Measurements from ENCODE around the gene UBE3C. TPM values are rescaled to one million over a fixed set of nuclear protein-coding genes. Genes with fewer than 3 reads are reported as not detected.

The UBE3C gene
- total RNA-seq, 3 donors from 2014 or later (not counting 1 experiment from before 2014, with no cell fraction given), result 44.6 to 56.7 (median 55.5) TPM

DNA sequence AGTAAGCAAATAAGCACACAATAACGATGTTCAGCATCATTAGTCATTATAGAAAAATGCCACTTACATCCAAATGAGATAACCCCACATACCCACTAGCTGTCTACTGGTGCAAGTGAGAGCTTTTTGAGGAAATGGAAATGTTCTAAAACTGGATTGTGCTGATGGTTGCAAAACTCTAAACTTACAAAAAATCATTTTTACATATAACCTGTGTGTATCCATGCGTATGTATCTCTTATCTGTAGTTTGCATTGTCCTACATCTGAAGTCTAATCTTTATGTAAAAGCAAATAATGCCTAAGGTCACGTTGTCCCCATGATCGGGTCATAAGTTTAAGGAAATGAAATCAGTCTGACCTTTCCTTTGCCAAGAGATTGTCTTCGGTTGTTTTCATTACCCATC is 116.5 kb downstream of the UBE3C start:
- no peaks in the 10 kb centered on the region for H3K9me3 ChIP-seq (ENCODE audit: control insufficient read depth, insufficient read depth, low read length)
- DNase-seq (no peak), ATAC-seq (no peak)
- Mint-ChIP-seq H3K4me3 (no peak overlapping the region), H3K4me1 (peaks cover 4 to 5% of the 10 kb centered on the region in 2 donors), H3K9me3 (no peaks in the 10 kb centered on the region), H3K27ac (no peak overlapping the region), H3K36me3 (no peaks in the 10 kb centered on the region), H3K27me3 (ENCODE audit: low read depth in 2 of 2) (no peaks in the 10 kb centered on the region)
- H3K27ac ChIP-seq (ENCODE audit: low read length), result no peak overlapping the region
- H3K36me3 ChIP-seq (ENCODE audit: control insufficient read depth, insufficient read depth, low read length), result peaks cover 62% of the 10 kb centered on the region
- WGBS (ENCODE audit: insufficient coverage), result 97% methylated on average over 5 of the region's 5 CpGs
- intact Hi-C loops (cut with micrococcal nuclease), result no loop called here
- no peak overlapping the region for H3K4me3 ChIP-seq (ENCODE audit: low read length)
- H3K27me3 ChIP-seq (ENCODE audit: control insufficient read depth, insufficient read depth, low read length), result no peaks in the 10 kb centered on the region
- no peaks in the 10 kb centered on the region for H3K4me1 ChIP-seq (ENCODE audit: control insufficient read depth, insufficient read depth, low read length)
- TF ChIP-seq, protein P1, sequence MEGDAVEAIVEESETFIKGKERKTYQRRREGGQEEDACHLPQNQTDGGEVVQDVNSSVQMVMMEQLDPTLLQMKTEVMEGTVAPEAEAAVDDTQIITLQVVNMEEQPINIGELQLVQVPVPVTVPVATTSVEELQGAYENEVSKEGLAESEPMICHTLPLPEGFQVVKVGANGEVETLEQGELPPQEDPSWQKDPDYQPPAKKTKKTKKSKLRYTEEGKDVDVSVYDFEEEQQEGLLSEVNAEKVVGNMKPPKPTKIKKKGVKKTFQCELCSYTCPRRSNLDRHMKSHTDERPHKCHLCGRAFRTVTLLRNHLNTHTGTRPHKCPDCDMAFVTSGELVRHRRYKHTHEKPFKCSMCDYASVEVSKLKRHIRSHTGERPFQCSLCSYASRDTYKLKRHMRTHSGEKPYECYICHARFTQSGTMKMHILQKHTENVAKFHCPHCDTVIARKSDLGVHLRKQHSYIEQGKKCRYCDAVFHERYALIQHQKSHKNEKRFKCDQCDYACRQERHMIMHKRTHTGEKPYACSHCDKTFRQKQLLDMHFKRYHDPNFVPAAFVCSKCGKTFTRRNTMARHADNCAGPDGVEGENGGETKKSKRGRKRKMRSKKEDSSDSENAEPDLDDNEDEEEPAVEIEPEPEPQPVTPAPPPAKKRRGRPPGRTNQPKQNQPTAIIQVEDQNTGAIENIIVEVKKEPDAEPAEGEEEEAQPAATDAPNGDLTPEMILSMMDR (IDR thresholded peaks at IDR 0.05), result no peak

DNA sequence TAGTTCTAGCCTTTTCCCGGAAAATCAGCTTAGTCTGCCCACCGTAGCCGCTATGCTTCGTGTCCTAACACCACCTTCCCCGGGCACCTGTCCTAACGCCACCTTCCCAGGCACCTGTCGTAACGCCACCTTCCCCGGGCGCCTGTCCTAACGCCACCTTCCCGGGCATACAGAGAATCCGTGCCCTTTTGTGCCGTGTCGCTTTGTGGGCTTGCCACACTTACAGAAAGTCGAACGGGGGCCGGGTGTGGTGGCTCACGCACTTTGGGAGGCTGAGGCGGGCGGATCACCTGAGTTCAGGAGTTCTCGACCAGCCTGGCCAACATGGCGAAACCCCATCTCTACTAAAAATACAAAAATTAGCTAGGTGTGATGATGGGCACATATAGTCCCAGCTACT is 124.4 kb downstream of the UBE3C start:
- Mint-ChIP-seq H3K9me3 (no peaks in the 10 kb centered on the region), H3K27ac (no peak overlapping the region), H3K4me3 (no peak overlapping the region), H3K4me1 (no peaks in the 10 kb centered on the region), H3K27me3 (ENCODE audit: low read depth in 2 of 2) (no peaks in the 10 kb centered on the region), H3K36me3 (no peaks in the 10 kb centered on the region)
- intact Hi-C loops (cut with micrococcal nuclease), result no loop called here
- ATAC-seq (no peak), DNase-seq (no peak)
- no peak overlapping the region for H3K27ac ChIP-seq (ENCODE audit: low read length)
- H3K27me3 ChIP-seq (ENCODE audit: control insufficient read depth, insufficient read depth, low read length), result no peaks in the 10 kb centered on the region
- peaks cover 50% of the 10 kb centered on the region for H3K36me3 ChIP-seq (ENCODE audit: control insufficient read depth, insufficient read depth, low read length)
- H3K9me3 ChIP-seq (ENCODE audit: control insufficient read depth, insufficient read depth, low read length), result no peaks in the 10 kb centered on the region
- TF ChIP-seq, protein P1 (IDR thresholded peaks at IDR 0.05), result no peak
- no peak overlapping the region for H3K4me3 ChIP-seq (ENCODE audit: low read length)
- no peaks in the 10 kb centered on the region for H3K4me1 ChIP-seq (ENCODE audit: control insufficient read depth, insufficient read depth, low read length)
- WGBS (ENCODE audit: insufficient coverage), result 98% methylated on average over 20 of the region's 23 CpGs

DNA sequence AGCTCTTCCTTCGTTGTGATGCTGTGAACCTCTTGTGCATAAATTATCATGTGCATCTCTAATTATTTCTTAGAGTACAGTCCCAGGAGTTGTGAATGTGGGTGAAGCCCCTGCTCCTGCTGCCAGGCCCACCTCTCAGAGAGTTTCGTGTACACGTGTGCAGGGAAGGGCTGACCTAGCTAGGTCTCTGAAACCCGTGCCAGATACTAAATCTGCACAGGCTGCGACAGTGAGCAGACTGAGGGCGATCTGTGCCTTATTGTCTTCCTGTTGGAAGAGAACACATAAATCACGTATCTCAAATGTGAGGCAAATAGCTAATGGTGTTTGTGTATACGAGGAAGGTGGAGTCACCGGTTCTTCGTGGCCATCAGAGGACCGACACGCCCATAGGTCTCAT is 126.3 kb downstream of the UBE3C start:
- no peak overlapping the region for H3K4me3 Mint-ChIP-seq
- no peak overlapping the region for H3K27ac Mint-ChIP-seq
- Histone ChIP-seq H3K27ac (ENCODE audit: low read length) (no peak overlapping the region), H3K4me3 (ENCODE audit: low read length) (no peak overlapping the region), H3K4me1 (ENCODE audit: control insufficient read depth, insufficient read depth, low read length) (no peaks in the 10 kb centered on the region), H3K27me3 (ENCODE audit: control insufficient read depth, insufficient read depth, low read length) (no peaks in the 10 kb centered on the region), H3K9me3 (ENCODE audit: control insufficient read depth, insufficient read depth, low read length) (no peaks in the 10 kb centered on the region), H3K36me3 (ENCODE audit: control insufficient read depth, insufficient read depth, low read length) (peaks cover 51% of the 10 kb centered on the region)
- DNase-seq (no peak), ATAC-seq (no peak)
- intact Hi-C loops (cut with micrococcal nuclease), result no loop called here
- no peaks in the 10 kb centered on the region for H3K27me3 Mint-ChIP-seq (ENCODE audit: low read depth in 2 of 2)
- H3K36me3 Mint-ChIP-seq, result peaks cover 7% of the 10 kb centered on the region
- H3K4me1 Mint-ChIP-seq, result peaks cover 0 to 5% of the 10 kb centered on the region in 2 donors
- TF ChIP-seq, protein P1 (IDR thresholded peaks at IDR 0.05), result no peak
- no peaks in the 10 kb centered on the region for H3K9me3 Mint-ChIP-seq
- 95% methylated on average over 12 of the region's 12 CpGs for WGBS (ENCODE audit: insufficient coverage)

DNA sequence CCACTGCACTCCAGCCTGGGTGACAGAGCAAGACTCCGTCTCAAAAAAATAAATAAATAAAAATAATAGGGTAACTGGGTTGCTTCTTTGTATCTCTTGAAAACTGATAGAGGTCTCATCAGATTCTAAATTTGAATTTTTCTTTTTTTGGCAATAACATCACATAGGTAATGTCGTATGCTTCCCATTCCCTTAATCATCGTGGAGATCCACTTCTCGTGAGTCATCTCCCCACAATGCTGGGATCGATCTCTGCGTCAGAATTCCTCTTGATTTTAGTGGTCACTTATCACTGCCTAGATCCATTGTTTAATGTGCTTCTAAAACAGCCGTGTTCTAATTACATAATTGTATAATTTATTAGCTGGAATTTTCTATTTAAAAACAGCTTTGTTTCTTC is 127.5 kb downstream of the UBE3C start:
- peaks cover 0 to 5% of the 10 kb centered on the region in 2 donors for H3K4me1 Mint-ChIP-seq
- H3K36me3 ChIP-seq (ENCODE audit: control insufficient read depth, insufficient read depth, low read length), result peaks cover 43% of the 10 kb centered on the region
- DNase-seq (no peak), ATAC-seq (no peak)
- H3K9me3 ChIP-seq (ENCODE audit: control insufficient read depth, insufficient read depth, low read length), result no peaks in the 10 kb centered on the region
- no peaks in the 10 kb centered on the region for H3K27me3 ChIP-seq (ENCODE audit: control insufficient read depth, insufficient read depth, low read length)
- H3K36me3 Mint-ChIP-seq, result peaks cover 7% of the 10 kb centered on the region
- no peak overlapping the region for H3K27ac Mint-ChIP-seq
- TF ChIP-seq, protein P1 (IDR thresholded peaks at IDR 0.05), result no peak
- H3K27ac ChIP-seq (ENCODE audit: low read length), result no peak overlapping the region
- no peaks in the 10 kb centered on the region for H3K27me3 Mint-ChIP-seq (ENCODE audit: low read depth in 2 of 2)
- no peak overlapping the region for H3K4me3 Mint-ChIP-seq
- WGBS (ENCODE audit: insufficient coverage), result 99% methylated on average over 5 of the region's 7 CpGs
- intact Hi-C loops (cut with micrococcal nuclease), result no loop called here
- H3K4me3 ChIP-seq (ENCODE audit: low read length), result no peak overlapping the region
- H3K4me1 ChIP-seq (ENCODE audit: control insufficient read depth, insufficient read depth, low read length), result no peaks in the 10 kb centered on the region
- H3K9me3 Mint-ChIP-seq, result no peaks in the 10 kb centered on the region

Measured in natural killer cell (primary cell).